ENCODE data around the gene ZFHX3.

- TF ChIP-seq, protein P1, sequence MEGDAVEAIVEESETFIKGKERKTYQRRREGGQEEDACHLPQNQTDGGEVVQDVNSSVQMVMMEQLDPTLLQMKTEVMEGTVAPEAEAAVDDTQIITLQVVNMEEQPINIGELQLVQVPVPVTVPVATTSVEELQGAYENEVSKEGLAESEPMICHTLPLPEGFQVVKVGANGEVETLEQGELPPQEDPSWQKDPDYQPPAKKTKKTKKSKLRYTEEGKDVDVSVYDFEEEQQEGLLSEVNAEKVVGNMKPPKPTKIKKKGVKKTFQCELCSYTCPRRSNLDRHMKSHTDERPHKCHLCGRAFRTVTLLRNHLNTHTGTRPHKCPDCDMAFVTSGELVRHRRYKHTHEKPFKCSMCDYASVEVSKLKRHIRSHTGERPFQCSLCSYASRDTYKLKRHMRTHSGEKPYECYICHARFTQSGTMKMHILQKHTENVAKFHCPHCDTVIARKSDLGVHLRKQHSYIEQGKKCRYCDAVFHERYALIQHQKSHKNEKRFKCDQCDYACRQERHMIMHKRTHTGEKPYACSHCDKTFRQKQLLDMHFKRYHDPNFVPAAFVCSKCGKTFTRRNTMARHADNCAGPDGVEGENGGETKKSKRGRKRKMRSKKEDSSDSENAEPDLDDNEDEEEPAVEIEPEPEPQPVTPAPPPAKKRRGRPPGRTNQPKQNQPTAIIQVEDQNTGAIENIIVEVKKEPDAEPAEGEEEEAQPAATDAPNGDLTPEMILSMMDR (IDR thresholded peaks at IDR 0.05 in 8 of 11, conservative IDR thresholded peaks at IDR 0.05 in 3 of 11): no peak
- no peak for TF ChIP-seq POLR2AphosphoS5 (IDR thresholded peaks at IDR 0.05)
These were observed 46.9 kb downstream of the ZFHX3 start for GRCh38 chr16:73000907-73001521.
